GM21717 (cell line): Measurements from ENCODE around the gene DNAH5.
"Not testable (repeated sequence)": the region's sequence is repeated elsewhere in the genome, so short reads cannot be mapped to it uniquely, and the experiment has no call there.

ENCODE experiments used
- ATAC-seq: cut with Tn5 transposase; IDR thresholded peaks from one replicate; pipeline ENCODE4 v1.9.1; 2021; ENCODE audit warnings: mild to moderate bottlenecking, moderate library complexity; ENCODE audit not compliant: unreplicated experiment

The DNAH5 gene

GRCh38 chr5:13843175-13843846 lies 101.2 kb downstream of the DNAH5 start:
- ATAC-seq, result no peak

DNA sequence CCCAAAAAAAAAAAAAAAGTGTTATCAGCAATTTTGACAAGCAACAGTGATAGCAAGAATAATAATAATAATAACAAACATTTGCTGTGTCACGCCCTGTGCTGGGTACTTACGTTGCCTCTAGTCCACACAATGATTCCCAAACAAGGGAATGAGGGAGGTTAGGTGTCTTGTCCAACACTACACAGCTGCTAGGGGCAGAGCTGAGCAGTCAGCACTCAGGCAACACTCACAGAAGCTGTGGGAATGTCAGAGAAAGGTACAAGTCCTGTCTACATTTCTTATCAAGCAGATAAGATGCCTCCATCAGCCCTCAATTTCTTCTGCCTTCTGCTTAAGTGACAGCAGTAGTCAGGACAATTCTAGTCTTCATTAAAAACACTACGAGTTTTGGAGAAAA lies 111.0 kb downstream of the DNAH5 start:
- ATAC-seq, result no peak

GRCh38 chr5:13831351-13831750 lies 113.1 kb downstream of the DNAH5 start:
- no peak for ATAC-seq

- ATAC-seq, result no peak
Measured at GRCh38 chr5:13830536-13830935, 114.0 kb downstream of the DNAH5 start.

DNA sequence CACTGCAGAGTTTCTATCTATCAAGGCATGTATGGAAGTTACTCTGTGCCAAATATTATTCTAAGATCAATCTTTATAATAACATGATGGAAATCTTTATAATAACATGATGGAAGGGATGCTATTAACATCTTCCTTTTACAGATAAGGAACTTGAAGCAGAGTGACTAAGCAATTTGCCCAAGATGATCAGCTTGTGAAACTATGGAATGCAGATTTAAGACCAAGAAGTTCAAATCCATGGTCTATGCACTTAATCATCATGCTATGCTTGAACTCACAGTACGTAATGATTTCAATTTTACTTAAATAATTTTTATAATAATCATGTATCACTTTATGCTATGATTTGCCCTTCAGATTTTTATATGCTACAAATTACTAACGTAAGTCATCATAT lies 123.1 kb downstream of the DNAH5 start:
- no peak for ATAC-seq

DNA sequence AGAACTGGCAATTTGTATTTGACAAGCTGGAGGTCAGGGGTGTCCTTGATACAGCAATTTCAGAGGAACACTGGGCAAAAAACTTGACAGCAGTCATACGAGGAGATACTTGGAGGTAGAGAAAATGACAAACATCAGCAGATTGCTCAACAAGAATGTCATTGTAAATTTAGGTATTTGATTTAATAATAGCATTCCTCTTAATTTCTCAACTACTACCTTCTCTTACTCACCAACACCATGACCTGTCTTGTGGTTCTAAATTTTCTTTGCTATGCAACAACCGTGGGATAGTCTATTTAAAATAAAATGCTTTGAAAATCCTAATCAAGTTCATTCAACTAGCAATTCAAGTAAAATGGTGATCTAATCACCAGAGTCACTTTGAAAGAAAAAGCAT lies 128.4 kb downstream of the DNAH5 start:
- no peak for ATAC-seq

GRCh38 chr5:13814301-13814700 lies 130.2 kb downstream of the DNAH5 start:
- ATAC-seq, result no peak

DNA sequence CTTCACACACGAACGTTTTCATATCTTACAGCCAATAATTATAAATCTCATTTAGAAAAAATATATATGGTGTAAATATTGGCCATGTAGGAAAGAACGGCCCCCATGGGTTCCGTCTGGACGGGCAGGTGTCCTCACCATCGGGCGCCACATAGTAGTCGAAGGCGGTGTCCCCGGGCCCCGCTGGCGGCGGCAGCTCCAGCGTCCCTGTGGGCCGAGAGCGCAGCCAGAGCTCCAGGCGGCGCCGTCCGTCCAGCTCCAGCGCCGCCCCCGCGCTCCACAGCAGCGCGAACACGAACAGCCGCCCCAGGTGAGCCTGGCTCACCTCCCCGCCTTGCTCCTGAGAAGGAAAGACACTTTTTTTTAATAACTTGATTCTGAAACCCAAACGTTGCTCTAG lies 134.6 kb downstream of the DNAH5 start:
- no peak for ATAC-seq

DNA sequence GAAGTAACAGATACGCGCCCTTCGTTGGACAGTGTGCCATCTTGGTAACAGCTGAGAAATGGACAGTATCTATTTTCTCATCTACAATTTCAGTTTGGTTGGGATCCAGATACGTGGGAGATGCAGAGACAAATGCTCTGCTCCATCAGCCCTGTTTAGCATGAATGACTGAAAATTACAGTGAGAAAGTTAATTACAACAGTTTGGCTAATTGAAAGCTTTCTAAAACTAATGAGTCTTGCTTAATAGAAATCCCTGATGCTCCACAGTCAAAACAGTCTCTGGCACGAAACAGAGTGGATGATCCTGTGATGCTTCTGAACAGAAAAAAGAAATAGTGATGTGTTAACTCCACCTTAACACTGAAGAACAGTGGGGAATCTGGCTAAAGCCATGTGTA lies 140.2 kb downstream of the DNAH5 start:
- no peak for ATAC-seq

- not testable (repeated sequence) for ATAC-seq
Measured at GRCh38 chr5:13798569-13798968, 145.9 kb downstream of the DNAH5 start.

- no peak for ATAC-seq
Measured at GRCh38 chr5:13785781-13786415, 158.6 kb downstream of the DNAH5 start.

DNA sequence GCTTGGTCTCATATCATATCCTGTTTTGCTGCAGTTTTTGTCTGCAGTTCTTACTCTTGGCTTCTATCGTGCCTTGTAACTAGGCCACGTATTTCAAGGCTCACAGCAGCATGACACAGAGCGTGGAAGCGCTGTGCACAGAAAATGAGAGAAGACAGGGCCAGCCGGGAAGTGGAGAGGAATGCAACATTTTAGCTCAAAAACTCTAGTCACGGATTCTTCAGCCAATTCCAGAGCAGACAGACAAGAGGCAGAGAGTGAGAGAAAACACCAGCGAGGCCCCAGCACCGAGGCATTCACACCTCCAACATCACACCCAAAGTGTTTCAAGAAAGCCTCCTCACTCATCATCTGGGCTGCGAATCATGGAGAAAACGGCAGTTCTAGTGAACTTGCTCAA lies 160.8 kb downstream of the DNAH5 start:
- no peak for ATAC-seq

DNA sequence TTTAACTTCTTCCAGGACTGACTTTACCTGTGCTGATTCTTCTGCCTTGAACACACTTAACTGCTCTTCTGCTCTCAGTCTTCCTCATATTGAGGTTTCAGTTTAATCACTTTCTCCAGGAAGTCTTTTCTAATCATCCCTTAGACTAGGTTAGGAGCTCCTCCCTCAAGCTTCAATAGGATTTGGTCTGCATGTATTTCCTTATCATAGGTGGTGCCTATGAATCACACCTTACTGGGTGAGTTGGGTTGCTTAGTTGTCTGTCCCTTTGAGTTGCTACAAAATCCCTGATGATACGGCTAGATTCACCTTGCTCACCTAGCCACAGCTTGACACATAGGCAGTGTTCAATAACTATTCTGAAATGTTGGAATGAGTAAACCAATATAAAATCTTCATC lies 164.4 kb downstream of the DNAH5 start:
- no peak for ATAC-seq

- ATAC-seq, result no peak
Measured at GRCh38 chr5:13773649-13774048, 170.8 kb downstream of the DNAH5 start.

DNA sequence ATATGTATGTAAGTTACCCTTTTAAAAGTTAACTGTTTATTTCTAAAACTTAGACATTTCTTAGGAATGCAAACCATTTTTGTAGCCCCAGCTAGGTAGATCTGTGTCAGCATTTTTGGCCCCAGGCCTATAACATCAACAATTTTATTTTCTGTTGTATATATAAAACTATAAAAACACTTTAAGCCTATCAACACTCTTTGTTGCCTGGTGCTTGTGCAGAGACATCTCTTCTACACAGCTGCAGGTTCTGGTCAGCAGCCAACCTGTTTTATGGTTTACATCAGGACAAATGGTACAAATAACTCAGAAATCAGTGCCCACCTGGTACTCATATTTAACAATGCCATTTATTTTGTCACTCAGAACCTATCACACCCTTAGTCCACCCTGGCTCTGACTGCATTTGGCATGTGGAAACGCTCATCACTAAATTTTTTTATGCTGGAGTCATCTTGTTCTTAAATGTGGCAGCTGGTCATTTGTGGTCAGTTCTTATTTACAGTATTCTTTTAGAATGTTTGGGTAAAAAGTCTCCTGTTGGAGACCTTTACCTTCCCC lies 173.4 kb downstream of the DNAH5 start:
- no peak for ATAC-seq

- no peak for ATAC-seq
Measured at GRCh38 chr5:13766236-13766635, 178.3 kb downstream of the DNAH5 start.

DNA sequence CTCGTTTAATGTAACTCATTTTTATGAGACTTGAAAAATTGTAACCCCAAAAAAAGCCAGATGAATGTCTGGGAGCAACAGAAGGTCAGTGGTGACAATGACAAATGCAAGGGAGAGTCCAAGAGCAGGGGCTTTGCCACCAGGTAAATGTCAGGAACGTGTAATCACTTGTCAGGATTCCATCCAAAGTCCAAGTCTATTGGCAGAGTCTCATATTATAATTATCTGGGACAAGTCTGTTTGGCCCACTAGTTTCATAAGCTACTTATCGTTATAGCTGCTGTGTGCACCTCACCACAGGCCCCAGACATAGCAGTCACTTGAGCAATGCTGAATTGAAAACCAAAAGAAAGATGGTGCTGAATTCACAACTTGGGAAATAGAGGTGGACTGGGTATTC lies 180.8 kb downstream of the DNAH5 start:
- no peak for ATAC-seq

DNA sequence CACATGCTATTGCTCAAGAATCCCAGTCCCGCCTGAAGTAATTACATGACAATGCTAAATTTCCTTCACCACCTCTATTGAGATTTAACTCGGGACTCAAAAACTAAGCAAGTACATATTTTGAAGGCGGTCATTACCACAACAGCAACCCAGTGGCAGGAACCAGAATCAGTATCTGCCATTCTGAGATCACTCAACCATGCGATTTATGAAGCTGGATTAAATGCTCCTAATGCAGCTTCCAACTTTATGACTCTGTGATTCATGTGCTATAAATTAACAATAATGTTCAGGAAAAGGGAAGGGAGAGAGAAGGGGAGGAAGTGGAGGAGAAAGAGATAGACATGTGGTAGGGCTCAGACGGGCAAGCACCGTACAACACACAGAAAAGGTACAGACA lies 194.7 kb downstream of the DNAH5 start:
- ATAC-seq, result no peak

- ATAC-seq, result no peak
Measured at GRCh38 chr5:13746026-13746425, 198.5 kb downstream of the DNAH5 start.

DNA sequence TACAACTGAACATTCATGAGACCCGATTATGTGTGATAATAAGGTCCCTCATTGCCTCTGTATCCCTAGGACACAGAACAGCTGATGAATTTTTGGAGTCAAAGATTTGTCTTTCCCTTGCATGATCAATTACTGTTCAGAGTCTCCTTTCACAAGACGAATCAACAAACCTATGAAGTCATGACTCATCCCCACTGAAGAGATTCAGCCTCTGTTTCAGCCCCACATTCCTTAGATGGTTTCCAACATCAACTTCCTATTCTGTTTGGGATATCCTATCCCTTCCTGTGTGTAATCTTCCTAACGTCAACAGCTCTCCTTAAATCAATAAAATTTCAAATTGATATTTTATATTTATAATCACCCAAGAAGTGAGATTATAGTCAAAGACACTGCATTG lies 199.0 kb downstream of the DNAH5 start:
- no peak for ATAC-seq

- ATAC-seq, result no peak
Measured at GRCh38 chr5:13740471-13740870, 204.0 kb downstream of the DNAH5 start.

GRCh38 chr5:13739479-13739878 lies 205.0 kb downstream of the DNAH5 start:
- no peak for ATAC-seq

- ATAC-seq, result no peak
Measured at GRCh38 chr5:13735691-13736090, 208.8 kb downstream of the DNAH5 start.
